H9 (cell line): Measurements from ENCODE around the gene MAD1L1. TPM values are rescaled to one million over a fixed set of nuclear protein-coding genes. Genes with fewer than 3 reads are reported as not detected.

Experiments used
- DNase-seq: peaks from one replicate; pipeline ENCODE4 v3.0.0-alpha.2; 2017
- H2AFZ ChIP-seq: one replicate; pipeline ENCODE4 v1.6.1; 2013; ENCODE audit warnings: mild to moderate bottlenecking, low read length, control low read depth, moderate library complexity
- H2AK5ac ChIP-seq: 2 replicates; pipeline ENCODE4 v1.6.1; 2013; ENCODE audit warnings: low read length, control low read depth, mixed read lengths; ENCODE audit not compliant: insufficient read length
- H2BK120ac ChIP-seq: one replicate; pipeline ENCODE4 v1.6.1; 2013; ENCODE audit warnings: low read depth, mild to moderate bottlenecking, low read length, control low read depth, inconsistent platforms; ENCODE audit not compliant: poor library complexity, severe bottlenecking
- H2BK12ac ChIP-seq: 2 replicates; pipeline ENCODE4 v1.6.1; 2013; ENCODE audit warnings: low read length, control low read depth, mixed read lengths, low read depth; ENCODE audit not compliant: insufficient read length
- H2BK15ac ChIP-seq: 2 replicates; pipeline ENCODE4 v1.6.1; 2013; ENCODE audit warnings: low read depth, low read length, control low read depth
- H2BK20ac ChIP-seq: one replicate; pipeline ENCODE4 v1.6.1; 2013; ENCODE audit warnings: low read depth, mild to moderate bottlenecking, low read length, control low read depth, inconsistent platforms; ENCODE audit not compliant: poor library complexity, severe bottlenecking
- H2BK5ac ChIP-seq: 2 replicates; pipeline ENCODE4 v1.6.1; 2013; ENCODE audit warnings: low read length, control low read depth, mixed read lengths; ENCODE audit not compliant: insufficient read length
- H3K14ac ChIP-seq: 2 replicates; pipeline ENCODE4 v1.6.1; 2013; ENCODE audit warnings: low read length, control low read depth; ENCODE audit not compliant: insufficient read depth
- H3K18ac ChIP-seq: 2 replicates; pipeline ENCODE4 v1.6.1; 2013; ENCODE audit warnings: low read depth, mild to moderate bottlenecking, mixed read lengths, low read length, control low read depth; ENCODE audit not compliant: insufficient read length
- H3K23ac ChIP-seq: 2 replicates; pipeline ENCODE4 v1.6.1; 2013; ENCODE audit warnings: low read length, control low read depth, mixed read lengths, low read depth; ENCODE audit not compliant: insufficient read length
- H3K23me2 ChIP-seq: 2 replicates; pipeline ENCODE4 v1.6.1; 2013; ENCODE audit warnings: low read depth, mild to moderate bottlenecking, mixed read lengths, low read length, control low read depth; ENCODE audit not compliant: insufficient read length, poor library complexity, severe bottlenecking
- H3K27ac ChIP-seq: 2 replicates; pipeline ENCODE4 v1.5.1; 2013; ENCODE audit warnings: low read length, control low read depth, mixed read lengths, low read depth; ENCODE audit not compliant: insufficient read length
- H3K27me3 ChIP-seq: 2 replicates; pipeline ENCODE4 v1.6.1; 2013; ENCODE audit warnings: low read length, control low read depth, inconsistent platforms; ENCODE audit not compliant: insufficient read depth
- H3K4ac ChIP-seq: 2 replicates; pipeline ENCODE4 v1.6.1; 2013; ENCODE audit warnings: low read depth, mild to moderate bottlenecking, control low read depth, inconsistent platforms, low read length, moderate library complexity
- H3K4me1 ChIP-seq: 2 replicates; pipeline ENCODE4 v1.6.1; 2013; ENCODE audit warnings: low read length, control low read depth, inconsistent platforms; ENCODE audit not compliant: insufficient read depth
- H3K4me2 ChIP-seq: 2 replicates; pipeline ENCODE4 v1.6.1; 2013; ENCODE audit warnings: low read length, control low read depth, mixed read lengths; ENCODE audit not compliant: insufficient read length, insufficient read depth
- H3K56ac ChIP-seq: 2 replicates; pipeline ENCODE4 v1.6.1; 2013; ENCODE audit warnings: low read depth, mild to moderate bottlenecking, mixed read lengths, low read length, control low read depth; ENCODE audit not compliant: insufficient read length
- H3K79me1 ChIP-seq: 2 replicates; pipeline ENCODE4 v1.6.1; 2013; ENCODE audit warnings: low read depth, mild to moderate bottlenecking, moderate library complexity, low read length, control low read depth, inconsistent platforms; ENCODE audit not compliant: insufficient read depth, poor library complexity, severe bottlenecking
- H3K79me2 ChIP-seq: 2 replicates; pipeline ENCODE4 v1.6.1; 2013; ENCODE audit warnings: low read length, control low read depth, inconsistent platforms; ENCODE audit not compliant: insufficient read depth
- H3K9ac ChIP-seq: 2 replicates; pipeline ENCODE4 v1.6.1; 2013; ENCODE audit warnings: low read length, control low read depth, mixed read lengths; ENCODE audit not compliant: insufficient read length; ENCODE audit errors: extremely low read depth
- H3K9me3 ChIP-seq: one replicate; pipeline ENCODE4 v1.6.1; 2013; ENCODE audit warnings: low read depth, low read length, inconsistent platforms; ENCODE audit not compliant: control insufficient read depth
- H3T11ph ChIP-seq: one replicate; pipeline ENCODE4 v1.6.1; 2013; ENCODE audit warnings: mild to moderate bottlenecking, low read length, control low read depth, inconsistent platforms
- H4K20me1 ChIP-seq: one replicate; pipeline ENCODE4 v1.6.1; 2013; ENCODE audit not compliant: control insufficient read depth, insufficient read length, insufficient read depth
- H4K5ac ChIP-seq: 2 replicates; pipeline ENCODE4 v1.6.1; 2013; ENCODE audit warnings: low read depth, mild to moderate bottlenecking, mixed read lengths, low read length, control low read depth; ENCODE audit not compliant: insufficient read length
- H4K8ac ChIP-seq: replicated peaks from 2 replicates; pipeline ENCODE4 v1.6.1; 2013; ENCODE audit warnings: low read length, control low read depth, mixed read lengths, low read depth; ENCODE audit not compliant: insufficient read length
- H4K91ac ChIP-seq: 2 replicates; pipeline ENCODE4 v1.6.1; 2013; ENCODE audit warnings: low read depth, mild to moderate bottlenecking, moderate library complexity, mixed read lengths, low read length, control low read depth; ENCODE audit not compliant: insufficient read length
- H3K27ac Mint-ChIP-seq, 3 experiments: 2 replicates in 2 of 3; 3 replicates in 1 of 3; pipeline ENCODE4 v1.8.0; 2020 to 2021; ENCODE audit warnings: mixed read lengths in 3 of 3, mild to moderate bottlenecking in 1 of 3, moderate library complexity in 1 of 3
- H3K27me3 Mint-ChIP-seq: 2 replicates; pipeline ENCODE4 v1.8.0; 2021; ENCODE audit warnings: low read depth, mild to moderate bottlenecking, moderate library complexity, mixed read lengths
- H3K36me3 Mint-ChIP-seq, 3 experiments: 2 replicates in 2 of 3; 3 replicates in 1 of 3; pipeline ENCODE4 v1.8.0; 2020 to 2021; ENCODE audit warnings: low read depth in 3 of 3, mixed read lengths in 3 of 3; ENCODE audit not compliant: insufficient read depth in 1 of 3
- H3K4me1 Mint-ChIP-seq, 2 experiments: 2 replicates each; pipeline ENCODE4 v1.8.0; 2020; ENCODE audit warnings: mixed read lengths in 2 of 2
- H3K4me3 Mint-ChIP-seq, 2 experiments: 2 replicates in 1 of 2; 3 replicates in 1 of 2; pipeline ENCODE4 v1.8.0; 2020 to 2021; ENCODE audit warnings: mild to moderate bottlenecking in 2 of 2, mixed read lengths in 2 of 2, moderate library complexity in 1 of 2
- H3K9me3 Mint-ChIP-seq, 2 experiments: 2 replicates in 1 of 2; 3 replicates in 1 of 2; pipeline ENCODE4 v1.8.0; 2020; ENCODE audit warnings: mild to moderate bottlenecking in 2 of 2, mixed read lengths in 2 of 2, moderate library complexity in 1 of 2
- CTCF ChIP-seq: fragments of 200-600 bp; sonication (generic); conservative IDR thresholded peaks from 3 replicates; pipeline ENCODE4 v1.8.0; 2021; ENCODE audit warnings: antibody characterized with exemption, mild to moderate bottlenecking
- WGBS: extraction: QIAGEN DNeasy Blood & Tissue Kit; methylation state at CpG from one replicate; pipeline ENCODE4 v1.1.7; 2013; ENCODE audit warnings: missing lambda C conversion rate, low lambda C conversion rate, mixed read lengths; ENCODE audit not compliant: insufficient read length; ENCODE audit errors: extremely low coverage; 5-methylcytosine and 5-hydroxymethylcytosine counted together
- total RNA-seq: library from RNA; stranded (reverse); gene quantifications from 2 replicates; pipeline ENCODE4 v1.2.1, GENCODE V29; 2021

Gene MAD1L1
- total RNA-seq, 1 experiment from 2014 or later = 39.0 TPM

- no peaks in the 10 kb centered on the region for H3K27me3 Mint-ChIP-seq
- peak overlapping the region; percentile 53 for H4K8ac ChIP-seq
- H3K27ac Mint-ChIP-seq = peak overlapping the region; percentile 47 to 89 (median 73); a peak in 3 of 7 replicates
- no peak overlapping the region for H3K4me3 Mint-ChIP-seq
- H3T11ph ChIP-seq = no peak overlapping the region
- H2BK12ac ChIP-seq = no peak overlapping the region
- H2BK5ac ChIP-seq = no peak overlapping the region
- H3K27ac ChIP-seq = no peak overlapping the region
- no peaks in the 10 kb centered on the region for H3K27me3 ChIP-seq
- H3K4me1 ChIP-seq = no peaks in the 10 kb centered on the region
- WGBS = no CpG with 5 or more reads among the region's 28 CpGs
- H2AK5ac ChIP-seq = no peak overlapping the region
- TF ChIP-seq CTCF = no peak
- no peak overlapping the region for H2BK20ac ChIP-seq
- H3K18ac ChIP-seq = no peak overlapping the region
- H3K23me2 ChIP-seq = no peaks in the 10 kb centered on the region
- peaks cover 14 to 37% (median 19%) of the 10 kb centered on the region in 3 experiments; a peak in 6 of 7 replicates for H3K36me3 Mint-ChIP-seq
- no peak overlapping the region for H3K9ac ChIP-seq
- no peaks in the 10 kb centered on the region for H3K79me2 ChIP-seq
- H4K5ac ChIP-seq = no peak overlapping the region
- peaks cover 3 to 5% of the 10 kb centered on the region in 2 experiments; a peak in 4 of 5 replicates for H3K9me3 Mint-ChIP-seq
- no peak overlapping the region for H3K4ac ChIP-seq
- no peaks in the 10 kb centered on the region for H4K20me1 ChIP-seq
- no peak overlapping the region; the same call in 1 of the 2 replicates for H3K14ac ChIP-seq
- no peak overlapping the region for H2BK15ac ChIP-seq
- H3K4me2 ChIP-seq = no peak overlapping the region
- no peak overlapping the region for H3K56ac ChIP-seq
- DNase-seq = no peak
- H3K23ac ChIP-seq = no peak overlapping the region
- H3K9me3 ChIP-seq = no peaks in the 10 kb centered on the region
- no peaks in the 10 kb centered on the region for H3K79me1 ChIP-seq
- H2AFZ ChIP-seq = no peak overlapping the region
- no peak overlapping the region for H2BK120ac ChIP-seq
- peaks cover 37 to 38% of the 10 kb centered on the region in 2 experiments for H3K4me1 Mint-ChIP-seq
- no peak overlapping the region for H4K91ac ChIP-seq
These were observed 66.8 kb downstream of the MAD1L1 start for GRCh38 chr7:2165610-2166594.
